Epithelial cell of esophagus (primary cell): ENCODE measurements around the gene GPR33.
"Not testable (repeated sequence)": the region's sequence is repeated elsewhere in the genome, so short reads cannot be mapped to it uniquely, and the experiment has no call there.

Experiments
- DNase-seq: peaks from one replicate; pipeline ENCODE4 v3.0.0; 2010; ENCODE audit warnings: low read depth
- H3K4me3 ChIP-seq: 2 replicates; pipeline ENCODE4 v1.5.1; 2011; ENCODE audit warnings: mild to moderate bottlenecking, low read length, control low read depth
- TF ChIP-seq, protein P1 (sequence below): IDR thresholded peaks from 2 replicates; pipeline ENCODE4 v1.5.1; 2011; ENCODE audit warnings: low read depth, mild to moderate bottlenecking, low read length, control low read depth, inconsistent platforms; ENCODE audit not compliant: insufficient read depth; ENCODE audit errors: missing control alignments

The GPR33 gene

DNA sequence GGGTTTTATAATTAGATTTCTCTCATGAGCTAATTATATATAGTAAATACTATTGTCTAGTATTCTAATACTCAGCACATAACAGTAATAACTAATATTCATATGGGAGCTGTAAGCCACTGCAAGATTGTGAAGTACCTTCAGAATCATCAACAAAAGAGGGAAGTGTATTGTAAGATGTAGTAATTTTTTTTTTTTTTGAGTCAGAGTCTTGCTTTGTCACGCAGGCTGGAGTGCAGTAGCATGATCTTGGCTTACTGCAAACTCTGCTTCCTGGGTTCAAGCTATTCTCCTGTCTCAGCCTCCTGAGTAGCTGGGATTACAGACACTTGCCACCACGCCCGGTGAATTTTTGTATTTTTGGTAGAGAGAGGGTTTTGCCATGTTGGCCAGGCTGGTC lies 3.1 kb downstream of the GPR33 start:
- H3K4me3 ChIP-seq, result no peak overlapping the region
- DNase-seq, result peak; percentile 30
- TF ChIP-seq, protein P1, sequence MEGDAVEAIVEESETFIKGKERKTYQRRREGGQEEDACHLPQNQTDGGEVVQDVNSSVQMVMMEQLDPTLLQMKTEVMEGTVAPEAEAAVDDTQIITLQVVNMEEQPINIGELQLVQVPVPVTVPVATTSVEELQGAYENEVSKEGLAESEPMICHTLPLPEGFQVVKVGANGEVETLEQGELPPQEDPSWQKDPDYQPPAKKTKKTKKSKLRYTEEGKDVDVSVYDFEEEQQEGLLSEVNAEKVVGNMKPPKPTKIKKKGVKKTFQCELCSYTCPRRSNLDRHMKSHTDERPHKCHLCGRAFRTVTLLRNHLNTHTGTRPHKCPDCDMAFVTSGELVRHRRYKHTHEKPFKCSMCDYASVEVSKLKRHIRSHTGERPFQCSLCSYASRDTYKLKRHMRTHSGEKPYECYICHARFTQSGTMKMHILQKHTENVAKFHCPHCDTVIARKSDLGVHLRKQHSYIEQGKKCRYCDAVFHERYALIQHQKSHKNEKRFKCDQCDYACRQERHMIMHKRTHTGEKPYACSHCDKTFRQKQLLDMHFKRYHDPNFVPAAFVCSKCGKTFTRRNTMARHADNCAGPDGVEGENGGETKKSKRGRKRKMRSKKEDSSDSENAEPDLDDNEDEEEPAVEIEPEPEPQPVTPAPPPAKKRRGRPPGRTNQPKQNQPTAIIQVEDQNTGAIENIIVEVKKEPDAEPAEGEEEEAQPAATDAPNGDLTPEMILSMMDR, result no peak

GRCh38 chr14:31480156-31480555 lies 7.7 kb downstream of the GPR33 start:
- no peak for DNase-seq
- TF ChIP-seq, protein P1, result no peak
- no peak overlapping the region for H3K4me3 ChIP-seq

GRCh38 chr14:31479027-31479426 lies 8.8 kb downstream of the GPR33 start:
- TF ChIP-seq, protein P1, result no peak
- no peak overlapping the region for H3K4me3 ChIP-seq
- no peak for DNase-seq

- DNase-seq, result no peak
- TF ChIP-seq, protein P1, result no peak
- no peak overlapping the region for H3K4me3 ChIP-seq
Observed at GRCh38 chr14:31477248-31477647, 10.6 kb downstream of the GPR33 start.

DNA sequence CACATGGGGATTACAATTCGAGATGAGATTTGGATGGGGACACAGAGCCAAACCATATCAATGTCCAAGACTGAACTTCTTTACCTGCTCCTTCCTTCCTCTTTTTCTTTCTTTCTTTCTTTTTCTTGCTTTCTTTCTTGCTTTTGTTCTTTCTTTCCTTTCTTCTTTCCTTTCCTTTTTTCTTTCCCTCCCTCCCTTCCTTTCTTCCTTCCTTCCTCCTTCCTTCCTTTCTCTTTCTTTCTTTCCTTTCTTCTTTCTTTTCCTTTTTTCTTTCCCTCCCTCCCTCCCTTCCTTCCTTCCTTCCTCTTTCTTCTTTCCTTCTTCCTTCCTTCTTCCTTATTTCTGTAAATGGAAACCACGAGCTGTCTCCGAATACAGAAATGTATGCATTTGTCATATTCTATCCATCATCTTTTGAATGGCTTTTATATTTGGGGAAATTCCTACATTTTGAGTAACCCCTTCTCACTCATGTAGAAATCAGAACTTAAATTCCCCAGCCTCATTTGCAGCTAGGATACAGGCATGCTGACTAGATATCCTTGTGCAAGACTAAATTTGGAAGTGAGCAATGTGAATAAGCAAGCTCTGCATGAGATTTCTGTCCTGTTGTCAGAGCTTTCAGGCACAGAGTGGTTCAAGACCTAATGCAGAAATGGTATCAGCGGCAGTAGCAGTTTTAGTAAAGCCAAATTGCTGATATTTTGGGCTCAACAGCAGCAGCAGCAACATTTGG lies 11.5 kb downstream of the GPR33 start:
- DNase-seq, result no peak
- TF ChIP-seq, protein P1, result no peak
- no peak overlapping the region for H3K4me3 ChIP-seq

GRCh38 chr14:31466554-31466953 lies 21.3 kb downstream of the GPR33 start:
- no peak for DNase-seq
- no peak overlapping the region for H3K4me3 ChIP-seq
- TF ChIP-seq, protein P1, result no peak

DNA sequence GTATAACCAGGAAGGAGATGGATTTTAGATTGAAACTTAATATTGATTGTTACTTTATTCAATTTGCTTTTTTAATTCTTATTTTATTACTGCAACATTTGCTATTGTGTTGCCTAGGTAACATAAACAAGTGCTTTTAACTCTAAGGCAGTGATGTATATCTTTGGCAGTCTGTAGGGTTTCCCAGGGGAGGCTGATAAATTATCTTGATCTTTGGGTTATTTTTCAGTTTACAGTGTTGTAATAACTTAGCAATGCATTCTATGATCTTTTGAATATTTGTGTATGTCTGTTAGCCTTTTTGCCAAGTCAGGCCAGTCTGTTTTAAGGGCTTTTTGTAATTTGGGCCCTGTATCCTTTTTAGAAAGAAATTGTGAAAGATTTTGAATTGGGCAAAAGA lies 22.7 kb downstream of the GPR33 start:
- DNase-seq, result no peak
- TF ChIP-seq, protein P1, result no peak
- no peak overlapping the region for H3K4me3 ChIP-seq

GRCh38 chr14:31462450-31462849 lies 25.4 kb downstream of the GPR33 start:
- H3K4me3 ChIP-seq, result not testable (repeated sequence)
- DNase-seq, result peak; percentile 85
